IPS DF 19.7 (cell line): ENCODE measurements around the gene EDA.

Source experiments
- DNase-seq: peaks from one replicate; pipeline ENCODE4 v3.0.0-alpha.2; 2013; ENCODE audit warnings: low read depth, low spot score

Gene EDA

GRCh38 chrX:70062961-70063550 lies 447.1 kb downstream of the EDA start:
- no peak for DNase-seq

GRCh38 chrX:70066646-70067045 lies 450.7 kb downstream of the EDA start:
- no peak for DNase-seq

- no peak for DNase-seq
These were observed 463.4 kb downstream of the EDA start for GRCh38 chrX:70079297-70079696.

GRCh38 chrX:70079870-70080269 lies 464.0 kb downstream of the EDA start:
- no peak for DNase-seq

GRCh38 chrX:70082723-70083122 lies 466.8 kb downstream of the EDA start:
- DNase-seq, result no peak

- no peak for DNase-seq
These were observed 468.8 kb downstream of the EDA start for GRCh38 chrX:70084592-70085240.

- DNase-seq, result no peak
These were observed 472.1 kb downstream of the EDA start for GRCh38 chrX:70087857-70088630.

GRCh38 chrX:70088751-70089150 lies 472.8 kb downstream of the EDA start:
- no peak for DNase-seq
